GM18499 (cell line): ENCODE data around the gene SPATS1.

Experiments used
- ATAC-seq: cut with Tn5 transposase; IDR thresholded peaks from one replicate; pipeline ENCODE4 v1.9.1; 2021; ENCODE audit warnings: moderate number of reproducible peaks; ENCODE audit not compliant: insufficient read depth, unreplicated experiment

Gene SPATS1

DNA sequence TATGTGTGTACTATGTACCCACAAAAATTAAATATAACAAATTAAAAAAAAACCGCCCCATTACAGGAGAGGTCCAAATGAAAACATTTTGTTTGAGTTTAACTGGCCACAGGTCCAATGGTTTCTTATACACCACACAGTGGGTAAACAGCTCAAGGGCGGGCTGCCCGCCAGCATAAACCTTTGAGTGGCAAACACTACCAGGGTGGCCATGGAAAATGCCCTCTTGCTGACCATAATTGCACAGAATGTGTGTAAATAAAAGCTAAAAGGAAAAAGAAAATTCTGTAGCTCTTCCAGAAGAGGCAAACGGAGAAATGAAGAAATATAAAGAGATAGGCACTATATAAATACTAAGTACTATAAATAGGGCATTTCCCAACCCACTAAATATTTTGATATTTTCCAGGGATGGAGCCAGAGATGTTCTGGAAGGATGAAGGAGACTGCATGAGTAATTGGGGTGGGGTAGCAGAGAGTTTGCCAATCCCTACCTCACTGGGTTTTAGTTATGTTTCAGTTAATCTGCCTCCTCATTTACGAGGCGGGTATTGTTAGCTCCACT is 44.0 kb downstream of the SPATS1 start:
- no peak for ATAC-seq

DNA sequence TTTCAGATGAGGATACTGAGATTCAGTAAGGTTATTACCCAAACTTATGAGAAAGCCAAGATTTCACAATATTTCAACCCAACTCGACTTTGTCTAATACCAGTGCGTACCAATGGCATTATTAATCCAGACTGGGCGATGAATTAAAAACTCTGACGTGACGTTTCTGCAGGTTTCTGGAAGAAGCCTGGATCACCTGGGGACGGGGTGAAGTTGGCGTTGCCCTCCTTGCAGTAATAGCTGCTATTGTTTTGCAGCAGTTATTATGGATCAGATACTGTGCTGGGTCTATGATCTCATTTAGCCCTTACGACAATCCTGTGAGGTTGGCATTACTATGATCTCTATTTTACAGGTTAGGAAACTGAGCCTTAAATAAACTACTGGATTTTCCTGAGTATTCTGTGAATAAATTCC is 44.5 kb downstream of the SPATS1 start:
- ATAC-seq, result peak; percentile 4

DNA sequence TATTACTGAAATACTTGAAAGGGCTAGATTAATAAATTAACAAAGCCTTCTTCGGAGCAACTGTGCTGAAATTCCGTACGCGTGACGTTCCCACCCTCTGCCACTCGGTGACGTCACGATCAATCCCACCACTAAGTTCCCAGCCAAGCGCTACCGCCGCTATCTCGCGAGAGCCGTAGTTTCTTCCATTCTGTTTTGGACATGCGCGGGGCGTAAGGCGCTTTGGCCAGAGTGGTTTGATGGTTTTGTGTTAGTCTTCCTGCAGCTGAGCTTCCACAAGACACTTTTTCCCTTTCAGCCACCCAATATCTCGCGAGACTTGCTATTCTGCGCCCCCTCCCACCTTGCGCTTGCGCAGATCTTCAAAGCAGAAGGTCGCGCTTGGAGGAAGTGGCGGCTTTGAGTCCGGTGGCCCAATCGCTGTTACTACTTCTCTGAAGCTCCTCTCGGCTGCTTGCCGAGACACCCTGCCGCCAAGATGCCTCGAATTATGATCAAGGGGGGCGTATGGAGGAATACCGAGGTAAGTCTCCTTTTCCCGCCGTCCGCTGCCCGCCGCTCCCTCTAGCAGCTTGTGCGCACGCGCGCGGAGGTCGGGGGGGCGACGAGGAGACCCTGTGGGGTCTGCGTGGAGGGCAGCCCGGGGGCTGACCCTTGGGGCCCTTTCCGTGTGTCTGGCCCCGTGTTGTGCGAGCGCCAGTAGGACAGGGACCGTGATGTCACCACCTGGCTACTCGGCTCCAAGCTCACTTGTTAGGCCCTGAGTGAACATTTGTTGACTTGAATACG is 45.1 kb downstream of the SPATS1 start, which contains the start of gene CDC5L:
TSS of gene CDC5L (plus strand) at position 361 of the 789 bp plus-strand sequence. CDS start at position 479, 118 bp downstream.
- peak; percentile 86 for ATAC-seq

DNA sequence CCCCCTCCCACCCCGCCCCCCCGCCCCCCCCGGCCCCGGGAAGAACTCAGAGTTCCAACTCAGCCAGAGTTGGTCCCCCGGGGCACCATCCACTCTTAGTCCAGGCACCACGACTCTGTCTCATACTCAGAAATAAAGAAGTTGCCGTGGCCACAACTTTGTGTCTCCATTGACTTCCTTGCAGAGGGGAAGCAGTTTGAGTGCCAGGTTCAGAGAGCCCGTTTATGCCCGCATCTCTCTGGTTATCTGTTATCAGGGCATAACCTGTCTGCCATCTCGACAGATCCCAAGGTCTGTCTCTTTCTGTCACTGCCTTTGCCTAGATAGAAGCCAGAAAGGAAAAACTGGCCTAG is 45.7 kb downstream of the SPATS1 start:
- ATAC-seq, result no peak

DNA sequence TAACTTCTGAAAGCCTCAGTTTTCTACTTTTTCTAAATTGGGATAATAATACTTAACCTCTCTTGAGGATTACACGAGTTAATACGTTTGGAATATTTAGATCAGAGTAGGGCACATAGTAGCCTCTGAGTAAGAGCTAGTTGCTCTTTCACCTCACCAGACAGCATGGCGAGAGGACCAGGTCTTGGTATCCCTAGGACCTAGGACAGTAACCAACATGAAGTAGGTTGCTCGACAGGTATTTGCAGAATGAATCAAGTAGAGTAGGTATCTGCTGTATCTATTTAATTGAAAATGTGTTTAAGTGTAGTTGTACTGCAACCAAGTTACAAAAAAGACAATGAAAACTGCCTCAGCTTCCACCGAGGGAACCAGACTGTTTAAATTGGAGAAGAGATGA is 46.4 kb downstream of the SPATS1 start:
- no peak for ATAC-seq

DNA sequence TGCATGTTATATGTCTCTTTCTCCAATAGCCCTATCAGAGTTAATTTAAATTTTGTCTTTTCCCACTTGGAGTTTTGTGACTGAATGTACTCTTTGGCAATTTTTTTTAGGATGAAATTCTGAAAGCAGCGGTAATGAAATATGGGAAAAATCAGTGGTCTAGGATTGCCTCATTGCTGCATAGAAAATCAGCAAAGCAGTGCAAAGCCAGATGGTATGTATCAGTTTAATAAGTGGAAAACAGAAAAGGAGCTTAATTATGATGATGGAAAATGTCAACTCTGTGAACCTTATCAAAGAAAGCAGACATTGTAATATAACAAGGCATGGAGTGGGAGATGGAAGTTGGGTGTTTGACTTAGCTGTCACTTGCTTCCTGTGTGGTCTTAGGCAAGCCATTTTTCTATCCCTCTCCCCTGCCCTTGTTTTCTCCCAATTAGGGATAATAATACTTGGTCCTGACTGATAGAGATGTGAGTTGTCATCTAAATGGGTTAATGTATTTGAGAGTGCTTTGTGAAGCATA is 47.8 kb downstream of the SPATS1 start:
- no peak for ATAC-seq
